Gastroesophageal sphincter (tissue), 4 donors: Measurements from ENCODE around the gene NOS1. TPM values are rescaled to one million over a fixed set of nuclear protein-coding genes. Genes with fewer than 3 reads are reported as not detected.

ENCODE experiments used
- ATAC-seq: fragments of 150-250 bp; one replicate; pipeline ENCODE4 v1.9.1; 2016; ENCODE audit warnings: mild to moderate bottlenecking, moderate library complexity
- H3K27ac ChIP-seq, 4 donors: fragments of 200-600 bp; sonication (generic) in 3 of 4; 1 replicate in 3 of 4; 2 replicates in 1 of 4; pipeline ENCODE4 v1.5.1; 2016 to 2019
- H3K27me3 ChIP-seq: fragments of 200-600 bp; sonication (generic); one replicate; pipeline ENCODE4 v1.5.1; 2019
- H3K36me3 ChIP-seq, 2 donors: fragments of 200-600 bp; sonication (generic); one replicate each; pipeline ENCODE4 v1.5.1; 2019; ENCODE audit warnings: control low read depth in 1 of 2
- H3K4me1 ChIP-seq, 3 donors: fragments of 200-600 bp; sonication (generic); 1 replicate in 2 of 3; 2 replicates in 1 of 3; pipeline ENCODE4 v1.5.1; 2016 to 2019; ENCODE audit warnings: control low read depth in 2 of 3
- H3K4me3 ChIP-seq, 2 donors: fragments of 200-600 bp; sonication (generic); one replicate each; pipeline ENCODE4 v1.5.1; 2019; ENCODE audit warnings: mild to moderate bottlenecking in 1 of 2, moderate library complexity in 1 of 2
- H3K9me3 ChIP-seq, 3 donors: fragments of 200-600 bp; sonication (generic); one replicate each; pipeline ENCODE4 v1.5.1; 2017 to 2019; ENCODE audit warnings: control low read depth in 2 of 3
- EP300 ChIP-seq: sonication (generic); formaldehyde crosslinking; IDR thresholded peaks from one replicate; pipeline ENCODE4 v1.6.1; 2017; ENCODE audit warnings: antibody characterized with exemption, mild to moderate bottlenecking
- POLR2A ChIP-seq, 2 donors: fragments of 450-650 bp; IDR thresholded peaks; one replicate each; pipeline ENCODE4 v1.6.1; 2017; ENCODE audit warnings: antibody characterized with exemption in 2 of 2, mild to moderate bottlenecking in 2 of 2, moderate library complexity in 1 of 2
- POLR2AphosphoS5 ChIP-seq: sonication (generic); formaldehyde crosslinking; IDR thresholded peaks from one replicate; pipeline ENCODE4 v1.6.1; 2017; ENCODE audit warnings: antibody characterized with exemption
- WGBS, 2 donors: methylation state at CpG; one replicate each; pipeline ENCODE4 v1.1.5; 2018; ENCODE audit warnings: low coverage in 1 of 2; 5-methylcytosine and 5-hydroxymethylcytosine counted together
- total RNA-seq, 4 donors: library from RNA; depleted of rRNA; stranded (reverse); fragments of >200 nt; gene quantifications; one replicate each; pipeline ENCODE4 v1.1.0, GENCODE V29; 2016
- TF ChIP-seq, protein P1 (sequence below), 4 experiments: fragments of 200-600 bp in 2 of 4; fragments of 450-650 bp in 2 of 4; sonication (generic) in 1 of 4; IDR thresholded peaks; one replicate each; pipeline ENCODE4 v1.5.1; 2017 to 2019; ENCODE audit warnings: antibody characterized with exemption in 4 of 4, mild to moderate bottlenecking in 2 of 4, moderate library complexity in 2 of 4

Gene NOS1
- total RNA-seq, 4 donors from 2014 or later, result 0.62 to 1.8 (median 1.4) TPM

DNA sequence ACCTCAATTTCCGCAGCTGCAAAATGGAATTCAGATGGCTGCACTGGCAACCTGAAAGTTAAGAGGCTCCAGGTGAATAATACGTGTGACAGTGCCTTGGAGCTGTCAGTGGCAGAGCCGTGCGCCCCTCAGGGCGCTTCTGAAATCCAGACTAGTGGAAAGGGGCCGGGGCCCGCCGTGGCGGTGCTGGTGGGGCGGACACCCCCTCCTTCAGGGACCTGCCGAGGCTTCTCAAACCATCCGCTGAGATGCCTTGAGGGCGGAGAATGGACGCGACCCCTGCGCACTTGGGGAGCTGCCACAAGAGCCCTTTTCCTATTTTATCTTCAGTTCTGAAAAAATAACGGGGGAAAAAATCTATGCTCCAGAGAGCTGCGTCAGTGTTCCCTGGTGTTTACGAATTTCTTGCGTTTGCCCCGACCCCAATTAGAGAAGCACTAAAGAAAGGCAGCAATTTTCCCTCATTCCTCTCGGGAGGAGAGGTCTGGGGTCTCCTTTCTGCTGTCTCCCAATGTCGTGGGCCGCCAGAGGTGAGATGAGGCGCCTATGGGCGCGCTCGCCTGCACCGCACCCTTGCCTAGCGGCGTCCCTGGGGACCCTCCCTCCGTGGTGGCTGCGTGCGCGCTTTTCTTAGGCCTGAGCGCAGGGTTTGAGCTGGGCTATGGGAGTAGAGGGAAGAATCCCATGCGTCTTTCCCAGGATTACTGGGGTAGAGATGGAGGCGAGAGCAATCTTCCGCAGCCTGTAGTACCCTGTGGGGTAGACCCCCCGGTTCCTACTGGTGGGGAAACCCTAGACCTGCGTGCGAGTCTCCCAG is 2.2 kb downstream of the NOS1 start:
- 10 to 13% methylated on average over 7 to 16 of the region's 42 CpGs for WGBS, 2 donors
- Histone ChIP-seq H3K4me3 (no peak overlapping the region), H3K36me3 (no peaks in the 10 kb centered on the region), H3K4me1 (peaks cover 0 to 9% (median 0%) of the 10 kb centered on the region in 3 donors), H3K9me3 (no peaks in the 10 kb centered on the region), H3K27me3 (peaks cover 96% of the 10 kb centered on the region), H3K27ac (no peak overlapping the region)
- ATAC-seq, result no peak
- TF ChIP-seq POLR2A (IDR thresholded peaks at IDR 0.05), result no peak
- TF ChIP-seq, protein P1, sequence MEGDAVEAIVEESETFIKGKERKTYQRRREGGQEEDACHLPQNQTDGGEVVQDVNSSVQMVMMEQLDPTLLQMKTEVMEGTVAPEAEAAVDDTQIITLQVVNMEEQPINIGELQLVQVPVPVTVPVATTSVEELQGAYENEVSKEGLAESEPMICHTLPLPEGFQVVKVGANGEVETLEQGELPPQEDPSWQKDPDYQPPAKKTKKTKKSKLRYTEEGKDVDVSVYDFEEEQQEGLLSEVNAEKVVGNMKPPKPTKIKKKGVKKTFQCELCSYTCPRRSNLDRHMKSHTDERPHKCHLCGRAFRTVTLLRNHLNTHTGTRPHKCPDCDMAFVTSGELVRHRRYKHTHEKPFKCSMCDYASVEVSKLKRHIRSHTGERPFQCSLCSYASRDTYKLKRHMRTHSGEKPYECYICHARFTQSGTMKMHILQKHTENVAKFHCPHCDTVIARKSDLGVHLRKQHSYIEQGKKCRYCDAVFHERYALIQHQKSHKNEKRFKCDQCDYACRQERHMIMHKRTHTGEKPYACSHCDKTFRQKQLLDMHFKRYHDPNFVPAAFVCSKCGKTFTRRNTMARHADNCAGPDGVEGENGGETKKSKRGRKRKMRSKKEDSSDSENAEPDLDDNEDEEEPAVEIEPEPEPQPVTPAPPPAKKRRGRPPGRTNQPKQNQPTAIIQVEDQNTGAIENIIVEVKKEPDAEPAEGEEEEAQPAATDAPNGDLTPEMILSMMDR (IDR thresholded peaks at IDR 0.05), result no peak
- TF ChIP-seq EP300, result no peak
- no peak for TF ChIP-seq POLR2AphosphoS5

DNA sequence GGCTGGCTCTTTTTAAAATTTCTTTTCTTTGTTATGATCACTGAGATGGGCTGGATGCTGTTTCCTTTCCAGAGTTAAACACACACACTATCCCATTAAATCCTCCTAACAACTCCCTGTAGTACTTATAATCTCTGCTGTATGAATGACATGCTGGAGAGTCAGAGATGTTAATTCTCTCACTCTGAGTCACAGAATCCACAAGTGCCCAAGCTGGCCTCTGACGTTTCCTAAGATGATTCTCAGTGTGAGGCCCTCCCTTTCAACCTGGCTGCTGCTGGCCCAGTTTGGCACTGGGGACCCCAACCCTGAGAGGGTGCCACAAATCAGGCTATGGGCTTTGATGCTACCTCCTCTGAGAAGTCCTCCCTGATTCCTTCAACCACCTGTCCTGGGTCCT is 5.4 kb downstream of the NOS1 start:
- 45% methylated on average over 1 of the region's 1 CpG; no CpG with 5 or more reads in 1 of the 2 donors for WGBS, 2 donors
- peaks cover 76% of the 10 kb centered on the region for H3K27me3 ChIP-seq
- H3K36me3 ChIP-seq, result no peaks in the 10 kb centered on the region
- H3K4me1 ChIP-seq, result peaks cover 0 to 8% (median 0%) of the 10 kb centered on the region in 3 donors
- no peaks in the 10 kb centered on the region for H3K9me3 ChIP-seq
- no peak overlapping the region for H3K4me3 ChIP-seq
- TF ChIP-seq POLR2A (IDR thresholded peaks at IDR 0.05) (no peak), POLR2AphosphoS5 (no peak), EP300 (no peak)
- TF ChIP-seq, protein P1 (IDR thresholded peaks at IDR 0.05), result no peak
- no peak for ATAC-seq
- H3K27ac ChIP-seq, result no peak overlapping the region

DNA sequence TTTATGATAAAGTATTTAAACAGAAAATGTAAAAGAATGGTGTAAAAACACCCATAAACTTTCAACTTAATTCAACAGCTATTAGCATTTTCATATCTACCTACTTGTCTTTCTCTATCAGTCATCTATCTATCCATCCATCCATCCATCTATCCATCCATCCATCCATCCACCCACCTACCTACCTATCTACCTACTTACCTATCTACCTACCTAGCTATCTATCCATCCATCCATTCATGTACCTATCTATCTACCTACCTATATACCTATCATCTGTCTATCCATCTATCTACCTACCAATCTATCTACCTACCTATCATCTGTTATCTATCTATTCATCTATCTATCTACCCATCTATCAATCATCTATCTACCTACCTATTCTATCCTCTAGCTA is 8.5 kb downstream of the NOS1 start:
- ATAC-seq, result no peak
- Histone ChIP-seq H3K4me1 (no peaks in the 10 kb centered on the region), H3K36me3 (no peaks in the 10 kb centered on the region), H3K27me3 (peaks cover 50% of the 10 kb centered on the region), H3K4me3 (no peak overlapping the region), H3K9me3 (no peaks in the 10 kb centered on the region), H3K27ac (no peak overlapping the region)
- TF ChIP-seq, protein P1 (IDR thresholded peaks at IDR 0.05), result no peak
- no peak for TF ChIP-seq EP300
- TF ChIP-seq POLR2A (IDR thresholded peaks at IDR 0.05), result no peak
- TF ChIP-seq POLR2AphosphoS5, result no peak

DNA sequence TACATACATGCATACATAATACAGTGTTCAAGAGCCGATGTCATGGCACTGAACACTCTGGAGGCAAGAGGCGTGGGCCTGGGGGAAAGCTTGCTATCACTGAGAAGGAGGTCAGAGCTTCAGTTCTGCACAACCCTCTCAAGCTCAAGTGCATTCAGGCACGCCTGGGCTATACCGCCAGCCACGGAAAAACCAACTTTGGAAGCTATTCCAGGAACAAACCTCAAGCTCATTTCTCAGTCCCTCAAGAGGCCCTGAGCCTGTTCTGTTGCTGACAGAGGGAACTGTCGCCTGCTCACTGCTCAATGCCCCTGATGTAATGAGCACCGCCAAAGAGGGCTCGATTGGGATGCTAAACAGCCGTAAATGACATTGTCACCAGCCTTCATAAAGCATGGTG is 9.2 kb downstream of the NOS1 start:
- ATAC-seq, result no peak

More for the DNA sequence above, 9.2 kb downstream of the NOS1 start:
- no peak overlapping the region for H3K27ac ChIP-seq
- 56 to 80% methylated on average over 1 to 6 of the region's 9 CpGs for WGBS, 2 donors
- H3K27me3 ChIP-seq, result peaks cover 50% of the 10 kb centered on the region
- no peak overlapping the region for H3K4me3 ChIP-seq
- no peaks in the 10 kb centered on the region for H3K4me1 ChIP-seq
- H3K36me3 ChIP-seq, result no peaks in the 10 kb centered on the region
- no peak for TF ChIP-seq POLR2A (IDR thresholded peaks at IDR 0.05)
- TF ChIP-seq, protein P1 (IDR thresholded peaks at IDR 0.05), result no peak
- TF ChIP-seq POLR2AphosphoS5, result no peak
- no peak for TF ChIP-seq EP300
- H3K9me3 ChIP-seq, result no peaks in the 10 kb centered on the region
